ENCODE results near the gene FREM2.

The FREM2 gene

DNA sequence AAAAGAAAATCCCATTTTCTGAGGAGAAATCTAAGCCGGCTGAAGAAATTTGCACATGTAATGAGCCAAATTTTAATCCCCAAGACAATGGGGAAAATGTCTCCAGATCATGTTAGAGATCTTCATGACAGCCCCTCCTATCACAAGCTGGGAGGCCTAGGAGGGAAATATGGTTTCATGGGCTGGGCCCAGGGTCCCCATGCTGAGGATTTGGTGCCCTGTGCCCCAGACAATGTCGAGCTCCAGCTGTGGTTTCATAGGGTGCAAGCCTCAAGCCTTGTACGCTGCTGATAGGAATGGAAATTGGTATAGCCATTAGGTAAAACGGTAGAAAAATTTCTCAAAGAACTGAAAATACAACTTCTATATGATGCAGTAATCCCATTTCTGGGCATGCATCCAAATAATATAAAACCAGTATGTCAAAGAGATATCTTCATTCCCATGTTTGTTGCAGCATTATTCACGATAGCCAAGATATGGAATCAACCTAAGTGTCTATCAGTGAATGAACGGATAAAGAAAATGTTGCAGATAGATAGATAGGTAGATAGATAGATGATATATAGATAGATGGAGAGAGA is 19.3 kb upstream of the FREM2 start:
- no peaks in the 10 kb centered on the region for H3K27me3 ChIP-seq (ENCODE audit: insufficient read depth, low read length)
- no peak overlapping the region for H2AFZ ChIP-seq (ENCODE audit: low read depth, low read length)
- peaks cover 3% of the 10 kb centered on the region for H3K4me1 ChIP-seq (ENCODE audit: insufficient read depth, low read length)
- no peak overlapping the region for H3K4me3 ChIP-seq (ENCODE audit: low read length)
- no peaks in the 10 kb centered on the region for H3K9me3 ChIP-seq (ENCODE audit: low read length)
- no peaks in the 10 kb centered on the region for H3K36me3 ChIP-seq (ENCODE audit: insufficient read depth, low read length)

DNA sequence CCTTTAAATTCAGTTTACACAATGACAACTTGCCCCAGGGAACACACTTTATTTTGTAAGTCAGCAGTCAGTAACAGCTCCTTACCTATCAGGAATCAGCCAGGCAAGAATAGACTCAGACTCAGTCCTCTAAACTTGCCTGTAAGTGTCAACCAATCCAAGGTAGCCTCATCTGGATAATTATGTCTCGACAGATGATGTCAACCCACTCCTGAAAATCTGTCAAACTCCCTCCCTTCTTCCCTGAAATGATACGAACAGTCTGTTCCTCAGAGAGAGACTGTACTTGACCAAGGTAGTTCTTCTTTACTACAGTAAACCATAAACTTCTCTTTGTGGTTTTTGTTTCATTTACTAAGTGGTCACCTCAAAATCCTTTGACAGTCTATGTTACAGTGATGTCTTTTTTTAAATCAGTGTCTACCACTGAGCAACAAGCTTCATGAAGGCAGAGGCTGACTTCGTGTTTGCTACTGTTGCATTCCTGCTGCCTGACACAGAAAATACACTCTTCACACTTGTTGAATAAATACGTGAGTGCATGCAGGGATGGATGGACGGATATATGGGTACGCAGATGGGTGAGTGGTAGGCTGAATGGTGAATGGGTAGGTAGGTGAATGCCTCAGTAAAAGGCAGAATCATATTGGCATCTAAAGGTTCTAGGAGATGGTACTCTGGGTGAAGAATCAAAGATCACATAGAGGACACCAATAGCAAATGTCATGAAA is 17.5 kb upstream of the FREM2 start:
- Histone ChIP-seq H3K27me3 (ENCODE audit: insufficient read depth, low read length) (no peaks in the 10 kb centered on the region), H3K36me3 (ENCODE audit: insufficient read depth, low read length) (no peaks in the 10 kb centered on the region), H2AFZ (ENCODE audit: low read depth, low read length) (no peak overlapping the region), H3K9me3 (ENCODE audit: low read length) (no peaks in the 10 kb centered on the region), H3K4me1 (ENCODE audit: insufficient read depth, low read length) (no peaks in the 10 kb centered on the region), H3K4me3 (ENCODE audit: low read length) (no peak overlapping the region)

DNA sequence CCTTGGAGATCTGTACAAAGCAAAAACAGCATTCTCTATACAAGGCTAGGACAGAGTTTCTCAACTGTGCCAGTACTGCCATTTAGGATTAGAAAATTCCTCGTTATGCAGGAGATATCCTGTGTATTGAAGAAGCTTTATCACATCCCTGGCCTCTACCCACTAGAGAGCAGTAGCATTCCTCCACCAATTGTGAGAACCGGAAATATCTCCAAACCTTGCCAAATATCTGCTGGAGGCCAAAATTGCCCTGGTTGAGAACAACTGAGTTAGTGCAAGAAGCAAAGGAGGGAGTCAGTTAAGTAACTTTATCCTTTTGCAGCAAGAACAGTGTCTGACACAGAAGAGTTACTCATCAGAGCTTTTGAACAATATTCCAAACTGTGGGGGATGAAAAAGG is 16.2 kb upstream of the FREM2 start:
- Histone ChIP-seq H3K4me1 (ENCODE audit: insufficient read depth, low read length) (no peaks in the 10 kb centered on the region), H3K4me3 (ENCODE audit: low read length) (no peak overlapping the region), H3K27me3 (ENCODE audit: insufficient read depth, low read length) (no peaks in the 10 kb centered on the region), H3K9me3 (ENCODE audit: low read length) (no peaks in the 10 kb centered on the region), H2AFZ (ENCODE audit: low read depth, low read length) (no peak overlapping the region), H3K36me3 (ENCODE audit: insufficient read depth, low read length) (no peaks in the 10 kb centered on the region)

DNA sequence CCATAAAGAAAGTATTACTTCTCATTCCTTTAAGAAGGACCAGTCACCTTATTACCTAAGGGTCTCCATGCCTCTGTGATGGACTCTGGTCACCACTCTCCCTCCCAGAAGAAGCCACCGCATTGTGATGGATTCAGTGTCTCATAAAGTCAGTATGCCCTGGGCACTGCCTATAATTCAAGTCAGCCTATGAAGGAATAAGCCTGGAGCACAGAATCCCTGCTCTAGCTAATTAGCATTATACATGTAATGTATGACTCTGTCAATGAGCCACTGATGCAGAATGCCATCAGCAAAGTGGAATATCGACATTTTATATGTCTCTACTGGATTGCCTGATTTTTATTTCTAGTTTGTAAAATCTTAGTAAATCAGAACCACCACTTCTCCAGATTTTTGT is 14.9 kb upstream of the FREM2 start:
- no peak overlapping the region for H3K4me3 ChIP-seq (ENCODE audit: low read length)
- no peak overlapping the region for H2AFZ ChIP-seq (ENCODE audit: low read depth, low read length)
- no peaks in the 10 kb centered on the region for H3K27me3 ChIP-seq (ENCODE audit: insufficient read depth, low read length)
- no peaks in the 10 kb centered on the region for H3K36me3 ChIP-seq (ENCODE audit: insufficient read depth, low read length)
- no peaks in the 10 kb centered on the region for H3K9me3 ChIP-seq (ENCODE audit: low read length)
- no peaks in the 10 kb centered on the region for H3K4me1 ChIP-seq (ENCODE audit: insufficient read depth, low read length)

DNA sequence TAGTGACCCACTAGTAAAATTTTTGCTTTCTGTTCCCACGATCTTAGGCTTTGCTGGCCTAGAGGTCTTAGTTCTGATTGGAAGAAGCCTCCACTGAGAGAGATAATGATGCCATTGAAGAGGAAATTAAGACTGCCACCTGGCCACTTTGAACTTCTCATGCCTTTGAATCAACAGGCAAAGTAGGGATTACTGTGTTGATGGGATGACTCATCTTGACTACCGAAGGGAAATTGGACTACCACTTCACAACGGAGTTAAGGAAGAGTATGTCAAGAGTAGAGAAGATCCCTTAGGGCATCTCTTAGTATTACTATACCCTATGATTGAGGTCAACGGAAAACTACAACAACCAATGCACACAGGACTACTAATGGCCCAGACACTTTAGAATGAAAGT is 12.7 kb upstream of the FREM2 start:
- H3K9me3 ChIP-seq (ENCODE audit: low read length), result no peaks in the 10 kb centered on the region
- no peaks in the 10 kb centered on the region for H3K27me3 ChIP-seq (ENCODE audit: insufficient read depth, low read length)
- no peaks in the 10 kb centered on the region for H3K36me3 ChIP-seq (ENCODE audit: insufficient read depth, low read length)
- no peaks in the 10 kb centered on the region for H3K4me1 ChIP-seq (ENCODE audit: insufficient read depth, low read length)
- no peak overlapping the region for H2AFZ ChIP-seq (ENCODE audit: low read depth, low read length)
- no peak overlapping the region for H3K4me3 ChIP-seq (ENCODE audit: low read length)

DNA sequence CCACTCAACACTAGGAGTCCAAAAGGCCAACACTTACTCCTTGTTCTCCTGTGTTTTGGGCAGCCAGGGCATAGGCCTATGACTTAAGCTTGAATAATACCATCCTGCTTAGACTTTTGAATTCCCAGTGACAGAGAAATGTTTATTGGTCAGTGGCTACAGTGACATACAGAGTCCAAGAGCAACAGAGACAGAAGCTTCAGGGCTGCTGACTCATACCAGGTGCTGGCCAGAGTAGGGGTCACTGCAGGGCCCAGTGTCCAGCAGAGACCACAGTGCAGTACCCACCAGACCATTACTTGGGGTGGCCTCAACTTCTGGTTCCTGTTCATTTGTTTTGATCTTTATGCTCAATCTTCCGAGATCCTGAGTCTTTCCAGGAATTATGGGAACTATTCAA is 6.0 kb upstream of the FREM2 start:
- H3K4me1 ChIP-seq (ENCODE audit: insufficient read depth, low read length), result peaks cover 10% of the 10 kb centered on the region
- H3K4me3 ChIP-seq (ENCODE audit: low read length), result no peak overlapping the region

DNA sequence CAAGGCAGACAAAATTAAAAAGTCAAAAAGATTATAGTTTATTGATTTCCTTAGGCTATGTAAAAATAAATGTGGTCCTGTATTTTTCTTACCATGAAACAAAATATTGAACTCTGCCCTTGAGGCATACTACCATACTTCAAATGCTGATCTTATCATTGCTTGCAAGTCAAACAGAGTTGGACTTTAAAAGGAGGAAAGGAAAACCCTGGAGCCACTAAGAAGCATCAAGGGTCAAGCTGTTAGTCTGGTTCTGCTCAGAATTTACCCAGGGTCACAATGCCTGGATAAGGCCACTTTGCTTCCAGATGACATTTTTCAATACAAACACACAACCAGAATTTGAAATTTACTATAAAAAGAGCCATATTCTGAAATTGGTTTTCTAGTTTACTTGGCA is 2.2 kb upstream of the FREM2 start:
- no peaks in the 10 kb centered on the region for H3K9me3 ChIP-seq (ENCODE audit: low read length)
- peaks cover 13% of the 10 kb centered on the region for H3K4me1 ChIP-seq (ENCODE audit: insufficient read depth, low read length)
- H3K36me3 ChIP-seq (ENCODE audit: insufficient read depth, low read length), result no peaks in the 10 kb centered on the region
- H3K27me3 ChIP-seq (ENCODE audit: insufficient read depth, low read length), result no peaks in the 10 kb centered on the region
- H2AFZ ChIP-seq (ENCODE audit: low read depth, low read length), result no peak overlapping the region
- H3K4me3 ChIP-seq (ENCODE audit: low read length), result no peak overlapping the region

More for the DNA sequence above, 6.0 kb upstream of the FREM2 start:
- no peak overlapping the region for H2AFZ ChIP-seq (ENCODE audit: low read depth, low read length)
- no peaks in the 10 kb centered on the region for H3K9me3 ChIP-seq (ENCODE audit: low read length)
- no peaks in the 10 kb centered on the region for H3K36me3 ChIP-seq (ENCODE audit: insufficient read depth, low read length)
- no peaks in the 10 kb centered on the region for H3K27me3 ChIP-seq (ENCODE audit: insufficient read depth, low read length)

DNA sequence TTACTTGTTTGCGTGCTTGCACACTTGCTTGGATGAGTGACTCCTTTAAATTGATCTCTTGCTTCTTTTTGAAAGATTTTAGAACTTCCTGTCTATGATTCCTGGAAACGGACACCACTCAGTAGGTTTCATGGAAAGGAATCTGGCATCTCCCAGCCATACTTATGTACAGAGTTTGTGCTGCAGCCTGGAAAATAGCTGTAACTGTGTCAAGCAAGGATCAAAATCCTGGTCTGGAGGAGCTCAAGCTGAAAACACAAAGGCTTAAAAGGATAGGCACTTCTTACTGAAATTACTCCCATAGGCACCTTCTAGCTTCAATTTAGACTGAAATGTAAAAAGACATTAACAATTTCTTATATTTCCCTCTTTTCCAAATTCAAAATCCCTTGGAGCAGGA is 1.4 kb upstream of the FREM2 start:
- peaks cover 13% of the 10 kb centered on the region for H3K4me1 ChIP-seq (ENCODE audit: insufficient read depth, low read length)
- H3K36me3 ChIP-seq (ENCODE audit: insufficient read depth, low read length), result no peaks in the 10 kb centered on the region
- H3K27me3 ChIP-seq (ENCODE audit: insufficient read depth, low read length), result no peaks in the 10 kb centered on the region
- H3K4me3 ChIP-seq (ENCODE audit: low read length), result peak overlapping the region; percentile 65
- peak overlapping the region; percentile 89 for H2AFZ ChIP-seq (ENCODE audit: low read depth, low read length)
- no peaks in the 10 kb centered on the region for H3K9me3 ChIP-seq (ENCODE audit: low read length)

DNA sequence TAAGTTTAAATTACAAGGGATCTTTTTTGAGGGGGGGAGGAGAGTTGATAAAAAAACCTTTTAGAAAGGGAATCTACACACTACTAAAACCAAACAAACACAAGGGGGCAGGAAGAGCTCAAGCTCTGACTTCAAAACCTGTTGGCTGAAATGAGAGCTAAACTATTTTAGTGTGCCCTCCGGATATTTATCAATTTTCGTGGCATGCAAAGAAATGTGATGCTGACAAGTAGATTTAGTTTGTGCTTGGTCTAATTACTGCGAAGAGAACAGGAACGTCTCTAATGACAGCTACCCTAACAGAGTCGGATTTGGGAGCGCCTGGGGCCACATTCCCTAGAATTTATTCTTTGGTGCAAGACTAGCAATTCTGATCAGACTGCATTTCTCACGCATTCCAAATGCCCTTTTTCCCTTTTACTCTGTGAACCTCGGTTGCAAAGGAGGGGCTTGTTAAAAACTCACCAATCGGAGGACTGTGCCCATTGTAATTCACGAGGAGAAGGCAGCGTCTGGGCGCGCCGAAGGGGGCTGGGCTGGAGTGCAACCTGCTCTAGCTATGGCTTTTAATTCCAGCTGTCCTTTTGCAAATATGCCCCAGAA is 802 bp upstream of the FREM2 start:
- Histone ChIP-seq H3K4me1 (ENCODE audit: insufficient read depth, low read length) (peaks cover 13% of the 10 kb centered on the region), H3K4me3 (ENCODE audit: low read length) (peak overlapping the region; percentile 65), H3K9me3 (ENCODE audit: low read length) (no peaks in the 10 kb centered on the region), H2AFZ (ENCODE audit: low read depth, low read length) (peak overlapping the region; percentile 89), H3K36me3 (ENCODE audit: insufficient read depth, low read length) (no peaks in the 10 kb centered on the region), H3K27me3 (ENCODE audit: insufficient read depth, low read length) (no peaks in the 10 kb centered on the region)

DNA sequence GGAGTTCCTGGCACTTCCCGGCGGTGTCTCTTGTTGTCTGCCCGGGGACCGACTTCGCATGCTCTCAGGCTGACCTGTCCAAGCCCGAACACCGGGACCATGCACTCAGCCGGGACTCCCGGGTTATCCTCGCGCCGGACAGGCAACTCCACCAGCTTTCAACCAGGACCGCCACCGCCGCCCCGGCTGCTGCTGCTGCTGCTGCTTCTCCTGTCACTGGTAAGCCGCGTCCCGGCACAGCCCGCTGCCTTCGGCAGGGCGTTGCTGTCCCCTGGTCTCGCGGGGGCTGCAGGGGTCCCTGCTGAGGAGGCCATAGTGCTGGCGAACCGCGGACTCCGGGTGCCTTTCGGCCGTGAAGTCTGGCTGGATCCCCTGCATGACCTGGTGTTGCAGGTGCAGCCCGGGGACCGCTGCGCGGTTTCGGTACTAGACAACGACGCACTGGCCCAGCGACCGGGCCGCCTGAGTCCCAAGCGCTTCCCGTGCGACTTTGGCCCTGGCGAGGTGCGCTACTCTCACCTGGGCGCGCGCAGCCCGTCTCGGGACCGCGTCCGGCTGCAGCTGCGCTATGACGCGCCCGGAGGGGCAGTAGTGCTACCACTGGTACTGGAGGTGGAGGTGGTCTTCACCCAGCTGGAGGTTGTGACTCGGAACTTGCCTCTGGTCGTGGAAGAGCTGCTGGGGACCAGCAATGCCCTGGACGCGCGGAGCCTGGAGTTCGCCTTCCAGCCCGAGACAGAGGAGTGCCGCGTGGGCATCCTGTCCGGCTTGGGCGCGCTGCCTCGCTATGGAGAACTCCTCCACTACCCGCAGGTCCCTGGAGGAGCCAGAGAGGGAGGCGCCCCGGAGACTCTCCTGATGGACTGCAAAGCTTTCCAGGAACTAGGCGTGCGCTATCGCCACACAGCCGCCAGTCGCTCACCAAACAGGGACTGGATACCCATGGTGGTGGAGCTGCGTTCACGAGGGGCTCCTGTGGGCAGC is 661 bp downstream of the FREM2 start:
- no peaks in the 10 kb centered on the region for H3K36me3 ChIP-seq (ENCODE audit: insufficient read depth, low read length)
- H3K4me1 ChIP-seq (ENCODE audit: insufficient read depth, low read length), result peaks cover 13% of the 10 kb centered on the region
- peak overlapping the region; percentile 89 for H2AFZ ChIP-seq (ENCODE audit: low read depth, low read length)
- no peaks in the 10 kb centered on the region for H3K9me3 ChIP-seq (ENCODE audit: low read length)
- H3K4me3 ChIP-seq (ENCODE audit: low read length), result peak overlapping the region; percentile 65
- no peaks in the 10 kb centered on the region for H3K27me3 ChIP-seq (ENCODE audit: insufficient read depth, low read length)

DNA sequence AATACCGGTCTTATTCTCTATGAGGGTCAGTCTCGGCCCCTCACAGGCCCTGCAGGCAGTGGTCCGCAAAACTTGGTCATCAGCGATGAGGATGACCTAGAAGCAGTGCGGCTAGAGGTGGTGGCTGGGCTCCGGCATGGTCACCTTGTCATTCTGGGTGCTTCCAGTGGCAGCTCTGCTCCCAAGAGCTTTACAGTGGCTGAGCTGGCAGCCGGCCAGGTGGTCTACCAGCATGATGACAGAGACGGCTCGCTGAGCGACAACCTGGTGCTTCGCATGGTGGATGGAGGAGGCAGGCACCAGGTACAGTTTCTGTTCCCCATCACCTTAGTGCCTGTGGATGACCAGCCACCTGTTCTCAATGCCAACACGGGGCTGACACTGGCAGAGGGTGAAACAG is 1.8 kb downstream of the FREM2 start:
- Histone ChIP-seq H3K4me3 (ENCODE audit: low read length) (no peak overlapping the region), H2AFZ (ENCODE audit: low read depth, low read length) (no peak overlapping the region), H3K36me3 (ENCODE audit: insufficient read depth, low read length) (no peaks in the 10 kb centered on the region), H3K27me3 (ENCODE audit: insufficient read depth, low read length) (no peaks in the 10 kb centered on the region), H3K4me1 (ENCODE audit: insufficient read depth, low read length) (peaks cover 13% of the 10 kb centered on the region), H3K9me3 (ENCODE audit: low read length) (no peaks in the 10 kb centered on the region)

DNA sequence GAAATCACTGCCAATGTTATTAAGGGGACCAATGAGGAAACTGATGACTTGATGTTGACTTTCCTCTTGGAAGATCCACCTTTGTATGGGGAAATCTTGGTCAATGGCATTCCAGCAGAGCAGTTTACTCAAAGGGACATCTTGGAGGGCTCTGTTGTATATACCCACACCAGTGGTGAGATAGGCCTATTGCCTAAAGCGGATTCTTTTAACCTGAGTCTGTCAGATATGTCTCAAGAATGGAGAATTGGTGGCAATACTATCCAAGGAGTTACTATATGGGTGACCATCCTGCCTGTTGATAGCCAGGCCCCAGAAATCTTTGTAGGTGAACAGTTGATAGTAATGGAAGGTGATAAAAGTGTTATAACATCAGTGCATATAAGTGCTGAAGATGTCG is 3.4 kb downstream of the FREM2 start:
- H3K4me3 ChIP-seq (ENCODE audit: low read length), result no peak overlapping the region
- H3K4me1 ChIP-seq (ENCODE audit: insufficient read depth, low read length), result peaks cover 9% of the 10 kb centered on the region
- H3K27me3 ChIP-seq (ENCODE audit: insufficient read depth, low read length), result no peaks in the 10 kb centered on the region
- H2AFZ ChIP-seq (ENCODE audit: low read depth, low read length), result no peak overlapping the region
- no peaks in the 10 kb centered on the region for H3K36me3 ChIP-seq (ENCODE audit: insufficient read depth, low read length)
- H3K9me3 ChIP-seq (ENCODE audit: low read length), result no peaks in the 10 kb centered on the region

DNA sequence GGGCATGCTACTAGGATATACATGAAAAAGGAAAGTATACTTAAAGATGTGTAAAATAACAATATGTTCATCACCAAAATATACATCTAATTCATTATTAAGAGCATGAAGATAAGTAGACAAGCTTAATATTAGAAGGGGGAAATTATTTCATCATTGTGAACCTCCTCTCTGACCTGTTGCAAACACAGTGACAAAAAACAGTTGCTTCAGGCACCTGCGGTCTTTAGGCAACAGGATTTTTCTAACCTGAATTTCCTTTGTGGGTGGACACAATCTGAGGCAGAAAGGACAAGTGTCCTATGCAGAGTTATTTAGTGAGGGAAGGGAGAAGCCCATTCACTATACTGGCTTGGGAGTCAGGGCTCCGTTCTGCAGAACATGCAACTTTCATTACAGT is 6.3 kb downstream of the FREM2 start:
- H3K36me3 ChIP-seq (ENCODE audit: insufficient read depth, low read length), result no peaks in the 10 kb centered on the region
- no peak overlapping the region for H2AFZ ChIP-seq (ENCODE audit: low read depth, low read length)
- H3K4me1 ChIP-seq (ENCODE audit: insufficient read depth, low read length), result peaks cover under 1% of the 10 kb centered on the region
- no peaks in the 10 kb centered on the region for H3K9me3 ChIP-seq (ENCODE audit: low read length)
- no peak overlapping the region for H3K4me3 ChIP-seq (ENCODE audit: low read length)
- H3K27me3 ChIP-seq (ENCODE audit: insufficient read depth, low read length), result no peaks in the 10 kb centered on the region
